AML-193 (cell line): ENCODE measurements around the gene VPS39.

Experiments
- DNase-seq, 2 experiments: peaks; one replicate each; lab custom pipeline; 2025; lab: John Stamatoyannopoulos, UW

The VPS39 gene

DNA sequence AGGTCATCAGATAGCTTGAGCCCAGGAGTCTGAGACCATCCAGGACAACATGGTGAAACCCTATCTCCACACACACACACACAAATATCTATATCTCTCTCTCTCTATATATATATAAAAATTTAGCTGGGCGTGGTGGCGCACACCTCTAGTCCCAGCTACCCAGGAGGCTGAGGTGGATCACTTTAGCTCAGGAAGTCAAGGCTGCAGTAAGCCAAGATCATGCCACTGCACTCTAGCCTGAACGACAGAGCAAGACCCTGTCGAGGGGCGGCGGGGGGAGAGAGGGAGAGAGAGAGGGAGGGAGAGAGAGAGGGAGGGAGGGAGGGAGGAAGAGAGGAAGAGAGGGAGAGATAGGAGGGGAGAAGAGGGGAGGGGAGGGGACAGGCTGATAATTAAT is 79.6 kb downstream of the VPS39 start:
- no peak for DNase-seq

GRCh38 chr15:42123546-42123945 is 84.6 kb downstream of the VPS39 start:
- no peak for DNase-seq

DNA sequence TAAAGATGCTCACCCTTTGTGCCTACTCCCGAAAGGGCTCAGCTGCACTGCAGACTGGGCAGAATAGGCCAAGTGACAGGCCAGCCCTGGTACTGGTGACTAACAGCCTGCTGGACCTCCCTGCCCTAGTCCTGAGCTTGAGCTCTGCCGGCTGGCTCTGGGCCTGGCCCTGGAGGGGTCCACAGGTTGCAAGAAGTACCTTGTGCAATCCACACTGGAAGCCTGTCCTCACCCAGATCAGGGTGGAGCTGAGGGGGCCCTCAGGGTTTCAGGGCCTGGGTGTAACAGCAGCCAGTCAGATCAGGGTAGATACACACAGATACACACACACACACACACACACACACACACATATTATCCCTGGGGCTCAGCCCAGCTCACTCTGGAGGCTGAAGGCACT is 86.4 kb downstream of the VPS39 start:
- DNase-seq = peak; percentile 32 to 39

DNA sequence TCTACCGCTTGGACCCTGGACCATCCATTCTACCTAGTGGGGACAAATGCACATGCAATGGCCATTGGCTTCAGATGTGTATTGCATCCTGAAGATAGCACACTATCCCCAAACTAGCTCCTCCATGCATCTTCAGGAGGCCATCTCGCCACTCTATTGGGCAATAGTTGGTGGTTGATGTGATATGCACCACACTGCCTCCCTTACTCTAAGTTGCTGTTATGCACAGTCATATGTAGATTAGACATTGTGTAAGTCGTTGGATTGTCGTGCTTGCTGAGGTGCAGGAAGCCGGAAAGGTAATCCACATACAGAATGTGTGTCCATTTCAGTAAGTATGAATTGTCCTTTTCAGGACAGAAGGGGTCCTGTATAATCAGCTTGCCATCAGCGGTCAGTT is 87.1 kb downstream of the VPS39 start:
- peak; percentile 94 for DNase-seq

- DNase-seq = no peak
Measured at GRCh38 chr15:42120285-42120684, 87.8 kb downstream of the VPS39 start.

- DNase-seq = no peak
Measured at GRCh38 chr15:42119446-42119760, 88.7 kb downstream of the VPS39 start.

DNA sequence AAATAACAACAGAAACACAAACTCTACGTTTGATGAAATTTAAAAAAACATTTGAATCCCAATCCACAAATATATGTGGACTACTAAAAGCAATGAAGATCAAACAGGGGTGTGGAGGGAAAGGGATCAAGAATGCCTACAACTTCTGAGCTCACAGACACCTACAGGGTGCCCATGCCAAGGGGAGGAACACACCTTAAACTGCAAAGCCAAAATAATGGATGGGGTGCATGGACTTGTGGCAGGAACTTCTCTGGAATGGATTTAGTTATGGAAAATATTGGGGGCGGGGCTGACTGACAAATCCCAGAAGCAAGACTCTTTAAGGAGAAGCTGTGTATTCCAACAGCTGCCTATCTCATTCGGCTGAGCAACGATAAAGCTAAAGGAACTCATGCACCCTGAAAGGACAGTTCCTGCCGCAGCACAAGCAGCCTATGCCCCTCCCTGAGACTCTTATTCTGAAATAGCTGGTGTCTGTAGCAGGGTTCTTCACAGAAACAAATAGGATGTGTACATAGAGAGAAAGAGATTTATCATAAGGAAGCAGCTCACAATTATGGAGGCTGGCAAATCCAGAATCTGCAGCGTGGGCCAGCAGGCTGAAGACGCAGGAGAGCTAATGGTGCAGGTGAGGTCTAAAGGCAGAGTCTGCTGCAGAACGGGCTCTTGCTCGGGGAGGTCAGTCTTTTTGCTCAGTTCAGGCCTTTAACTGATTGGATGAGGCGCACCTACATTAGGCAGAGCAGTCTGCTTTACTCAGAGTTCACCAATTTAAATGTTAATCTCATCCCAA is 89.3 kb downstream of the VPS39 start:
- no peak for DNase-seq

- peak; percentile 98 to 99 for DNase-seq
Measured at GRCh38 chr15:42111924-42112323, 96.2 kb downstream of the VPS39 start.

GRCh38 chr15:42110367-42110766 is 97.7 kb downstream of the VPS39 start:
- no peak for DNase-seq

- DNase-seq = peak; percentile 33 to 52
Measured at GRCh38 chr15:42108806-42109205, 99.3 kb downstream of the VPS39 start.
